GM23338 (cell line): ENCODE measurements around the gene ZNF276. TPM values are rescaled to one million over a fixed set of nuclear protein-coding genes. Genes with fewer than 3 reads are reported as not detected.
A peak's percentile ranks its signal among the peaks of the same experiment; 100 is the strongest.

Experiments
- ATAC-seq: fragments of 200-7000 bp; cut with Tn5 transposase; 3 replicates; pipeline ENCODE4 v1.9.1; 2020
- DNase-seq: peaks from one replicate; pipeline ENCODE4 v3.0.0-alpha.2; 2015; ENCODE audit warnings: low spot score
- H2AFZ ChIP-seq: fragments of 200-600 bp; sonication (generic); 2 replicates; pipeline ENCODE4 v1.8.0; 2016; ENCODE audit warnings: antibody characterized with exemption, mild to moderate bottlenecking, moderate library complexity
- H3F3A ChIP-seq: fragments of 200-600 bp; sonication (generic); replicated peaks from 2 replicates; pipeline ENCODE4 v1.8.0; 2017; ENCODE audit warnings: antibody characterized with exemption, mixed run types, low read depth
- H3K27ac ChIP-seq: fragments of 200-600 bp; sonication (generic); 2 replicates; pipeline ENCODE4 v1.6.1; 2016; ENCODE audit warnings: low read depth
- H3K27me3 ChIP-seq: fragments of 200-600 bp; sonication (generic); 2 replicates; pipeline ENCODE4 v1.8.0; 2016; ENCODE audit warnings: mild to moderate bottlenecking, mixed run types, moderate library complexity; ENCODE audit not compliant: insufficient read depth
- H3K36me3 ChIP-seq: fragments of 200-600 bp; sonication (generic); 2 replicates; pipeline ENCODE4 v1.8.0; 2016; ENCODE audit warnings: mild to moderate bottlenecking; ENCODE audit not compliant: insufficient read depth
- H3K4me1 ChIP-seq: fragments of 200-600 bp; sonication (generic); 2 replicates; pipeline ENCODE4 v1.8.0; 2016; ENCODE audit warnings: mild to moderate bottlenecking, moderate library complexity; ENCODE audit not compliant: insufficient read depth
- H3K4me2 ChIP-seq: fragments of 200-600 bp; sonication (generic); 2 replicates; pipeline ENCODE4 v1.7.1; 2017; ENCODE audit warnings: mixed run types
- H3K4me3 ChIP-seq: fragments of 200-600 bp; sonication (generic); 2 replicates; pipeline ENCODE4 v1.6.1; 2016; ENCODE audit warnings: mixed run types
- H3K79me2 ChIP-seq: fragments of 200-600 bp; sonication (generic); replicated peaks from 2 replicates; pipeline ENCODE4 v1.8.0; 2017; ENCODE audit warnings: mild to moderate bottlenecking; ENCODE audit not compliant: insufficient read depth
- H3K9me2 ChIP-seq: fragments of 200-600 bp; sonication (generic); 2 replicates; pipeline ENCODE4 v1.8.0; 2017; ENCODE audit not compliant: insufficient read depth
- H4K20me1 ChIP-seq: fragments of 200-600 bp; sonication (generic); replicated peaks from 2 replicates; pipeline ENCODE4 v1.8.0; 2017; ENCODE audit warnings: mild to moderate bottlenecking; ENCODE audit not compliant: insufficient read depth
- H3K27ac Mint-ChIP-seq: 2 replicates; pipeline ENCODE4 v1.8.0; 2020; ENCODE audit warnings: inconsistent platforms, mild to moderate bottlenecking, moderate library complexity, mixed read lengths
- H3K27me3 Mint-ChIP-seq: 3 replicates; pipeline ENCODE4 v1.8.0; 2022; ENCODE audit warnings: low read depth, mild to moderate bottlenecking, moderate library complexity, mixed read lengths, inconsistent platforms; ENCODE audit not compliant: insufficient read depth, poor library complexity
- H3K36me3 Mint-ChIP-seq: 3 replicates; pipeline ENCODE4 v1.8.0; 2021; ENCODE audit warnings: low read depth, mild to moderate bottlenecking, inconsistent platforms, moderate library complexity, mixed read lengths
- H3K4me1 Mint-ChIP-seq: 3 replicates; pipeline ENCODE4 v1.8.0; 2020; ENCODE audit warnings: mild to moderate bottlenecking, inconsistent platforms, mixed read lengths
- H3K4me3 Mint-ChIP-seq: 3 replicates; pipeline ENCODE4 v1.8.0; 2021; ENCODE audit warnings: moderate library complexity, mild to moderate bottlenecking, inconsistent platforms, mixed read lengths
- H3K9me3 Mint-ChIP-seq: 3 replicates; pipeline ENCODE4 v1.8.0; 2020; ENCODE audit warnings: moderate library complexity, mild to moderate bottlenecking, inconsistent platforms, mixed read lengths
- CREB1 ChIP-seq: fragments of 250-450 bp; sonication (Bioruptor Pico); IDR thresholded peaks from 2 replicates; pipeline ENCODE4 v1.5.0; 2020; ENCODE audit warnings: low read depth, mild to moderate bottlenecking, moderate library complexity
- ETS1 ChIP-seq: IDR thresholded peaks from 2 replicates; pipeline ENCODE4 v1.6.1; 2016; ENCODE audit warnings: antibody characterized with exemption
- EZH2 ChIP-seq: fragments of 200-600 bp; sonication (generic); IDR thresholded peaks from one replicate; pipeline ENCODE4 v1.8.0; 2017; ENCODE audit warnings: antibody characterized with exemption, mild to moderate bottlenecking, low read depth; ENCODE audit not compliant: unreplicated experiment
- EZH2phosphoT487 ChIP-seq: fragments of 200-600 bp; sonication (generic); IDR thresholded peaks from one replicate; pipeline ENCODE4 v1.8.1; 2018; ENCODE audit warnings: antibody characterized with exemption; ENCODE audit not compliant: unreplicated experiment
- JUNB ChIP-seq: IDR thresholded peaks from one replicate; pipeline ENCODE4 v1.6.1; 2016; ENCODE audit warnings: antibody characterized with exemption; ENCODE audit not compliant: unreplicated experiment
- NANOG ChIP-seq: IDR thresholded peaks from 2 replicates; pipeline ENCODE4 v1.6.1; 2016; ENCODE audit warnings: antibody characterized with exemption, borderline replicate concordance
- POLR2AphosphoS5 ChIP-seq: IDR thresholded peaks from 2 replicates; pipeline ENCODE4 v1.6.1; 2016; ENCODE audit warnings: antibody characterized with exemption, low read depth
- REST ChIP-seq: IDR thresholded peaks from one replicate; pipeline ENCODE4 v1.6.1; 2018; ENCODE audit warnings: antibody characterized with exemption; ENCODE audit not compliant: unreplicated experiment
- STAT1 ChIP-seq: IDR thresholded peaks from one replicate; pipeline ENCODE4 v1.6.1; 2016; ENCODE audit warnings: antibody characterized with exemption; ENCODE audit not compliant: unreplicated experiment
- ZNF114 ChIP-seq: fragments of 250-450 bp; sonication (Bioruptor Pico); IDR thresholded peaks from 2 replicates; pipeline ENCODE4 v1.5.0; 2020; ENCODE audit warnings: mild to moderate bottlenecking, moderate library complexity
- ZNF331 ChIP-seq: fragments of 250-450 bp; sonication (Bioruptor Pico); IDR thresholded peaks from 2 replicates; pipeline ENCODE4 v1.5.0; 2020; ENCODE audit warnings: low read depth, mild to moderate bottlenecking, moderate library complexity
- ZNF462 ChIP-seq: fragments of 250-450 bp; sonication (Bioruptor Pico); IDR thresholded peaks from 2 replicates; pipeline ENCODE4 v1.5.0; 2020; ENCODE audit warnings: mild to moderate bottlenecking, moderate library complexity
- polyA plus RNA-seq: library from polyadenylated mRNA; unstranded; fragments of >200 nt; fragmentation: Nextera tagmentation; extraction: Ambion mirVana; gene quantifications from 2 replicates; pipeline ENCODE4 v1.2.1, GENCODE V29; 2016
- total RNA-seq: library from RNA; depleted of rRNA; stranded (reverse); fragments of >200 nt; shearing (Covaris generic); gene quantifications from 2 replicates; pipeline ENCODE4 v1.2.3, GENCODE V29; 2014
- TF ChIP-seq, protein P1 (sequence below), 2 experiments: fragments of 200-600 bp in 1 of 2; sonication (generic) in 1 of 2; conservative IDR thresholded peaks; 2 replicates each; pipeline versions ENCODE4 v1.5.1 to v1.6.1; 2016 to 2017; ENCODE audit warnings: antibody characterized with exemption in 2 of 2, low read depth in 2 of 2, mild to moderate bottlenecking in 2 of 2, moderate library complexity in 1 of 2

ZNF276 gene
- total and polyA plus RNA-seq, 2 experiments from 2014 or later, result 3.4 to 15.6 TPM

GRCh38 chr16:89709166-89709565 lies 12.2 kb upstream of the ZNF276 start:
- ATAC-seq, result peak; percentile 31
- peaks cover 12% of the 10 kb centered on the region for H3K4me1 ChIP-seq
- Mint-ChIP-seq H3K4me3 (peak overlapping the region; percentile 6; the same call in 1 of the 3 replicates), H3K9me3 (no peaks in the 10 kb centered on the region), H3K4me1 (peaks cover 11% of the 10 kb centered on the region; the same call in 2 of the 3 replicates), H3K27me3 (peaks cover 27% of the 10 kb centered on the region), H3K27ac (no peak overlapping the region; the same call in 1 of the 2 replicates), H3K36me3 (peaks cover 6% of the 10 kb centered on the region)
- H3K9me2 ChIP-seq, result no peaks in the 10 kb centered on the region
- no peak overlapping the region for H3K27ac ChIP-seq
- TF ChIP-seq, protein P1, sequence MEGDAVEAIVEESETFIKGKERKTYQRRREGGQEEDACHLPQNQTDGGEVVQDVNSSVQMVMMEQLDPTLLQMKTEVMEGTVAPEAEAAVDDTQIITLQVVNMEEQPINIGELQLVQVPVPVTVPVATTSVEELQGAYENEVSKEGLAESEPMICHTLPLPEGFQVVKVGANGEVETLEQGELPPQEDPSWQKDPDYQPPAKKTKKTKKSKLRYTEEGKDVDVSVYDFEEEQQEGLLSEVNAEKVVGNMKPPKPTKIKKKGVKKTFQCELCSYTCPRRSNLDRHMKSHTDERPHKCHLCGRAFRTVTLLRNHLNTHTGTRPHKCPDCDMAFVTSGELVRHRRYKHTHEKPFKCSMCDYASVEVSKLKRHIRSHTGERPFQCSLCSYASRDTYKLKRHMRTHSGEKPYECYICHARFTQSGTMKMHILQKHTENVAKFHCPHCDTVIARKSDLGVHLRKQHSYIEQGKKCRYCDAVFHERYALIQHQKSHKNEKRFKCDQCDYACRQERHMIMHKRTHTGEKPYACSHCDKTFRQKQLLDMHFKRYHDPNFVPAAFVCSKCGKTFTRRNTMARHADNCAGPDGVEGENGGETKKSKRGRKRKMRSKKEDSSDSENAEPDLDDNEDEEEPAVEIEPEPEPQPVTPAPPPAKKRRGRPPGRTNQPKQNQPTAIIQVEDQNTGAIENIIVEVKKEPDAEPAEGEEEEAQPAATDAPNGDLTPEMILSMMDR (conservative IDR thresholded peaks at IDR 0.05; ENCODE audit: low read depth in 2 of 2), result no peak
- TF ChIP-seq NANOG, result no peak
- TF ChIP-seq CREB1 (CRISPR knock-in tag), result no peak
- no peak for TF ChIP-seq EZH2phosphoT487
- TF ChIP-seq ZNF462, result no peak
- TF ChIP-seq POLR2AphosphoS5, result no peak
- no peak for TF ChIP-seq ZNF114 (CRISPR knock-in tag)
- no peak for TF ChIP-seq ETS1
- TF ChIP-seq EZH2, result no peak
- TF ChIP-seq STAT1, result no peak
- TF ChIP-seq JUNB, result no peak
- TF ChIP-seq REST, result no peak
- TF ChIP-seq ZNF331, result no peak
- no peaks in the 10 kb centered on the region; the same call in 1 of the 2 replicates for H3K36me3 ChIP-seq
- H3K4me3 ChIP-seq, result 0 out of 2 replicates have a peak overlapping the region, but pooled peaks have one; percentile 13
- H3F3A ChIP-seq, result 0 out of 2 replicates have a peak, but pooled peaks cover 5% of the 10 kb centered on the region
- peak overlapping the region; percentile 65 for H3K4me2 ChIP-seq
- peaks cover 7% of the 10 kb centered on the region for H4K20me1 ChIP-seq
- DNase-seq, result peak; percentile 81
- peaks cover 13% of the 10 kb centered on the region; the same call in 1 of the 2 replicates for H3K27me3 ChIP-seq
- H2AFZ ChIP-seq, result no peak overlapping the region
- H3K79me2 ChIP-seq, result peaks cover 6% of the 10 kb centered on the region
